ENCODE results near the gene CAMTA1.
"Not testable (repeated sequence)": the region's sequence is repeated elsewhere in the genome, so short reads cannot be mapped to it uniquely, and the experiment has no call there.

CAMTA1 gene

GRCh38 chr1:7781501-7781900 is 996.2 kb downstream of the CAMTA1 start:
- DNase-seq: no peak

GRCh38 chr1:7781923-7782495 is 996.8 kb downstream of the CAMTA1 start:
- peak; percentile 14 to 17 for DNase-seq

- DNase-seq: no peak
Measured at GRCh38 chr1:7783178-7783711, 998.0 kb downstream of the CAMTA1 start.

- DNase-seq: peak; percentile 84 to 85
Measured at GRCh38 chr1:7783826-7784491, 998.7 kb downstream of the CAMTA1 start, which contains the start of gene PER3. TSS of gene PER3 (plus strand) at chr1:7784291. CDS start at chr1:7784878, 587 bp downstream.

- peak in 1 of 2 experiments; percentile 3 for DNase-seq
Measured at GRCh38 chr1:7784492-7785071, 999.3 kb downstream of the CAMTA1 start.

GRCh38 chr1:7785108-7785507 is 999.9 kb downstream of the CAMTA1 start:
- no peak for DNase-seq

GRCh38 chr1:7786795-7787194 is 1001.5 kb downstream of the CAMTA1 start:
- DNase-seq: no peak

GRCh38 chr1:7789828-7790227 is 1004.6 kb downstream of the CAMTA1 start:
- no peak for DNase-seq

- DNase-seq: not testable (repeated sequence)
Measured at GRCh38 chr1:7791027-7791426, 1005.8 kb downstream of the CAMTA1 start.

GRCh38 chr1:7795406-7795805 is 1010.2 kb downstream of the CAMTA1 start:
- DNase-seq: no peak

GRCh38 chr1:7805460-7805859 is 1020.2 kb downstream of the CAMTA1 start:
- no peak for DNase-seq

- DNase-seq: no peak
Measured at GRCh38 chr1:7808253-7808844, 1023.1 kb downstream of the CAMTA1 start.

- no peak for DNase-seq
Measured at GRCh38 chr1:7809742-7810141, 1024.5 kb downstream of the CAMTA1 start.

GRCh38 chr1:7810395-7810794 is 1025.1 kb downstream of the CAMTA1 start:
- DNase-seq: peak in 1 of 2 experiments; percentile 6

- no peak for DNase-seq
Measured at GRCh38 chr1:7811476-7811875, 1026.2 kb downstream of the CAMTA1 start.

- DNase-seq: no peak
Measured at GRCh38 chr1:7813677-7814373, 1028.6 kb downstream of the CAMTA1 start.
